ENCODE data around the gene ADAMTSL2. TPM values are rescaled to one million over a fixed set of nuclear protein-coding genes. Genes with fewer than 3 reads are reported as not detected.

The ADAMTSL2 gene
- total and polyA plus RNA-seq, 2 of the 13 experiments (the other 11 are each of a cell fraction or from before 2014, with no cell fraction given), result 1.9 to 3.8 TPM

DNA sequence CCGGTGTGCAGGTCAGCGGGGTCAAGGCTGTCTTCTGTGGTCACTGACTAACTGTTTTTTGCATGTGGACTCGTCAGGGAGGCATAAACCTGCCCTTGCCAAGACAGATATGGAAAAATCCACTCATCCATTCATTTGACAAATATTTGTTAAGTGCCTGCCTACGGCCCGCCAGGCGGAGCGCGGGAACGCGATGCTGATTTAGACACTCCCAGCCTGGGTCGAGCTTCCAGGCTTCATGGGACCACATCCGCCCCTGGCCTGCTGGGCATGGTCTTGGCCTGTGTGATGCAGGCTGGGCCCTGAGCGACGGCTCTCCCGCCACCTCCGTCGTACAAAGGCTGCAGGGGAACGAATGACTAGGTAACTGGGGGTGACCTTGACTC, 27.9 kb upstream of the ADAMTSL2 start (continued):
- TF ChIP-seq AGO1 (IDR thresholded peaks at IDR 0.05; ENCODE audit: low read depth, low read length, poor library complexity, severe bottlenecking), result no peak
- peak; percentile 11; the same call in 1 of the 2 replicates for TF ChIP-seq ZNF121 (CRISPR knock-in tag; IDR thresholded peaks at IDR 0.05)
- peak; percentile 44; the same call in 1 of the 2 replicates for TF ChIP-seq SIX4 (CRISPR knock-in tag; IDR thresholded peaks at IDR 0.05)
- TF ChIP-seq REPIN1 (CRISPR knock-in tag; IDR thresholded peaks at IDR 0.05; ENCODE audit: borderline replicate concordance, low read depth), result no peak
- TF ChIP-seq PTBP1 (IDR thresholded peaks at IDR 0.05; ENCODE audit: low read depth, low read length, poor library complexity, severe bottlenecking), result no peak
- peak; percentile 53; the same call in 1 of the 2 replicates for TF ChIP-seq ZIK1 (CRISPR knock-in tag; IDR thresholded peaks at IDR 0.05; ENCODE audit: borderline replicate concordance, low read depth)
- no peak for TF ChIP-seq RAD51 (IDR thresholded peaks at IDR 0.05; ENCODE audit: borderline replicate concordance)
- no peak for TF ChIP-seq ZFP62 (CRISPR knock-in tag; IDR thresholded peaks at IDR 0.05)
- TF ChIP-seq, protein P1, sequence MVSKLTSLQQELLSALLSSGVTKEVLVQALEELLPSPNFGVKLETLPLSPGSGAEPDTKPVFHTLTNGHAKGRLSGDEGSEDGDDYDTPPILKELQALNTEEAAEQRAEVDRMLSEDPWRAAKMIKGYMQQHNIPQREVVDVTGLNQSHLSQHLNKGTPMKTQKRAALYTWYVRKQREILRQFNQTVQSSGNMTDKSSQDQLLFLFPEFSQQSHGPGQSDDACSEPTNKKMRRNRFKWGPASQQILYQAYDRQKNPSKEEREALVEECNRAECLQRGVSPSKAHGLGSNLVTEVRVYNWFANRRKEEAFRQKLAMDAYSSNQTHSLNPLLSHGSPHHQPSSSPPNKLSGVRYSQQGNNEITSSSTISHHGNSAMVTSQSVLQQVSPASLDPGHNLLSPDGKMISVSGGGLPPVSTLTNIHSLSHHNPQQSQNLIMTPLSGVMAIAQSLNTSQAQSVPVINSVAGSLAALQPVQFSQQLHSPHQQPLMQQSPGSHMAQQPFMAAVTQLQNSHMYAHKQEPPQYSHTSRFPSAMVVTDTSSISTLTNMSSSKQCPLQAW (CRISPR knock-in tag; IDR thresholded peaks at IDR 0.05), result peak; percentile 79
- TF ChIP-seq, protein P2, sequence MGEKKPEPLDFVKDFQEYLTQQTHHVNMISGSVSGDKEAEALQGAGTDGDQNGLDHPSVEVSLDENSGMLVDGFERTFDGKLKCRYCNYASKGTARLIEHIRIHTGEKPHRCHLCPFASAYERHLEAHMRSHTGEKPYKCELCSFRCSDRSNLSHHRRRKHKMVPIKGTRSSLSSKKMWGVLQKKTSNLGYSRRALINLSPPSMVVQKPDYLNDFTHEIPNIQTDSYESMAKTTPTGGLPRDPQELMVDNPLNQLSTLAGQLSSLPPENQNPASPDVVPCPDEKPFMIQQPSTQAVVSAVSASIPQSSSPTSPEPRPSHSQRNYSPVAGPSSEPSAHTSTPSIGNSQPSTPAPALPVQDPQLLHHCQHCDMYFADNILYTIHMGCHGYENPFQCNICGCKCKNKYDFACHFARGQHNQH (CRISPR knock-in tag; IDR thresholded peaks at IDR 0.05), result peak; percentile 71
- TF ChIP-seq, protein P3, sequence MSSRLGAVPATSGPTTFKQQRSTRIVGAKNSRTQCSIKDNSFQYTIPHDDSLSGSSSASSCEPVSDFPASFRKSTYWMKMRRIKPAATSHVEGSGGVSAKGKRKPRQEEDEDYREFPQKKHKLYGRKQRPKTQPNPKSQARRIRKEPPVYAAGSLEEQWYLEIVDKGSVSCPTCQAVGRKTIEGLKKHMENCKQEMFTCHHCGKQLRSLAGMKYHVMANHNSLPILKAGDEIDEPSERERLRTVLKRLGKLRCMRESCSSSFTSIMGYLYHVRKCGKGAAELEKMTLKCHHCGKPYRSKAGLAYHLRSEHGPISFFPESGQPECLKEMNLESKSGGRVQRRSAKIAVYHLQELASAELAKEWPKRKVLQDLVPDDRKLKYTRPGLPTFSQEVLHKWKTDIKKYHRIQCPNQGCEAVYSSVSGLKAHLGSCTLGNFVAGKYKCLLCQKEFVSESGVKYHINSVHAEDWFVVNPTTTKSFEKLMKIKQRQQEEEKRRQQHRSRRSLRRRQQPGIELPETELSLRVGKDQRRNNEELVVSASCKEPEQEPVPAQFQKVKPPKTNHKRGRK (CRISPR knock-in tag; IDR thresholded peaks at IDR 0.05), result no peak
- TF ChIP-seq ZNF333 (CRISPR knock-in tag; IDR thresholded peaks at IDR 0.05; ENCODE audit: borderline replicate concordance), result no peak
- peak; percentile 91 for TF ChIP-seq PHF21A (CRISPR knock-in tag; IDR thresholded peaks at IDR 0.05)
- TF ChIP-seq, protein P4, sequence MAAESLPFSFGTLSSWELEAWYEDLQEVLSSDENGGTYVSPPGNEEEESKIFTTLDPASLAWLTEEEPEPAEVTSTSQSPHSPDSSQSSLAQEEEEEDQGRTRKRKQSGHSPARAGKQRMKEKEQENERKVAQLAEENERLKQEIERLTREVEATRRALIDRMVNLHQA (CRISPR knock-in tag; IDR thresholded peaks at IDR 0.05), result no peak
- TF ChIP-seq CCDC6 (CRISPR knock-in tag; IDR thresholded peaks at IDR 0.05), result peak; percentile 61; the same call in 1 of the 2 replicates
- TF ChIP-seq, protein P5, sequence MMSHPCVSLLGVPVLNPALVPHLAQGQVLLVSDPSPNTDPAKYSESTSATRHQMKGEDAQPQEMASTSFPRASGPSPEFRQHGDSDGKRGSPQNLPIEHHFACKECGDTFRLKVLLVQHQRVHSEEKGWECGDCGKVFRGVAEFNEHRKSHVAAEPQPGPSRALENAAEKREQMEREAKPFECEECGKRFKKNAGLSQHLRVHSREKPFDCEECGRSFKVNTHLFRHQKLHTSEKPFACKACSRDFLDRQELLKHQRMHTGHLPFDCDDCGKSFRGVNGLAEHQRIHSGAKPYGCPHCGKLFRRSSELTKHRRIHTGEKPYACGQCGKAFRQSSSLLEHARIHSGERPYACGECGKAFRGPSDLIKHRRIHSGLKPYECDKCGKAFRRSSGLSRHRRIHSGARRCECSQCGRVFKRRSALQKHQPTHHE (CRISPR knock-in tag; IDR thresholded peaks at IDR 0.05; ENCODE audit: borderline replicate concordance), result no peak
- no peak for TF ChIP-seq ZNF329 (CRISPR knock-in tag; IDR thresholded peaks at IDR 0.05; ENCODE audit: low read depth)
- TF ChIP-seq ZKSCAN8 (CRISPR knock-in tag; IDR thresholded peaks at IDR 0.05; ENCODE audit: borderline replicate concordance), result 0 out of 2 replicates have a peak, but pooled peaks have one; percentile 39
- no peak for TF ChIP-seq TEAD2 (CRISPR knock-in tag; IDR thresholded peaks at IDR 0.05)
- TF ChIP-seq ZNF124 (CRISPR knock-in tag; IDR thresholded peaks at IDR 0.05), result no peak
- peak; percentile 64; the same call in 1 of the 2 replicates for TF ChIP-seq ZNF563 (CRISPR knock-in tag; IDR thresholded peaks at IDR 0.05)
- peak; percentile 9 for TF ChIP-seq YY1 (IDR thresholded peaks at IDR 0.05; ENCODE audit: insufficient read depth, insufficient replicate concordance, low read depth, low read length)
- peak; percentile 78; the same call in 1 of the 2 replicates for TF ChIP-seq KAT8 (CRISPR knock-in tag; IDR thresholded peaks at IDR 0.05)
- no peak for TF ChIP-seq ZNF546 (CRISPR knock-in tag; conservative IDR thresholded peaks at IDR 0.05)
- no peak for TF ChIP-seq TCF12 (IDR thresholded peaks at IDR 0.05)
- no peak for TF ChIP-seq TCF12 (CRISPR knock-in tag; IDR thresholded peaks at IDR 0.05)
- TF ChIP-seq ZKSCAN1 (IDR thresholded peaks at IDR 0.05; ENCODE audit: low read length), result no peak
